GM23248 (cell line): ENCODE results near the gene COL4A5. TPM values are rescaled to one million over a fixed set of nuclear protein-coding genes. Genes with fewer than 3 reads are reported as not detected.

Experiments used
- DNase-seq: peaks from one replicate; pipeline ENCODE4 v3.0.0-alpha.2; 2015
- H2AFZ ChIP-seq: fragments of 200-600 bp; sonication (generic); 2 replicates; pipeline ENCODE4 v1.6.1; 2016; ENCODE audit warnings: antibody characterized with exemption
- H3F3A ChIP-seq: fragments of 200-600 bp; sonication (generic); 2 replicates; pipeline ENCODE4 v1.6.1; 2016; ENCODE audit warnings: mild to moderate bottlenecking, antibody characterized with exemption, mixed run types; ENCODE audit not compliant: insufficient read depth
- H3K27ac ChIP-seq: fragments of 200-600 bp; sonication (generic); 2 replicates; pipeline ENCODE4 v1.5.1; 2016; ENCODE audit warnings: mild to moderate bottlenecking
- H3K27me3 ChIP-seq: fragments of 200-600 bp; sonication (generic); replicated peaks from 2 replicates; pipeline ENCODE4 v1.6.1; 2016; ENCODE audit warnings: mild to moderate bottlenecking; ENCODE audit not compliant: insufficient read depth
- H3K36me3 ChIP-seq: fragments of 200-600 bp; sonication (generic); 2 replicates; pipeline ENCODE4 v1.6.1; 2016; ENCODE audit warnings: low read depth, mild to moderate bottlenecking
- H3K4me1 ChIP-seq: fragments of 200-600 bp; sonication (generic); 2 replicates; pipeline ENCODE4 v1.6.1; 2016; ENCODE audit warnings: mild to moderate bottlenecking; ENCODE audit not compliant: insufficient read depth
- H3K4me2 ChIP-seq: fragments of 200-600 bp; sonication (generic); one replicate; pipeline ENCODE4 v1.6.1; 2016; ENCODE audit warnings: mild to moderate bottlenecking; ENCODE audit not compliant: unreplicated experiment
- H3K4me3 ChIP-seq: fragments of 200-600 bp; sonication (generic); 2 replicates; pipeline ENCODE4 v1.5.1; 2016; ENCODE audit warnings: mild to moderate bottlenecking
- H3K79me2 ChIP-seq: fragments of 200-600 bp; sonication (generic); 2 replicates; pipeline ENCODE4 v1.6.1; 2016; ENCODE audit warnings: mild to moderate bottlenecking; ENCODE audit not compliant: insufficient read depth
- H3K9ac ChIP-seq: fragments of 200-600 bp; sonication (generic); 2 replicates; pipeline ENCODE4 v1.6.1; 2016; ENCODE audit warnings: mild to moderate bottlenecking
- H3K9me2 ChIP-seq: fragments of 200-600 bp; sonication (generic); 2 replicates; pipeline ENCODE4 v1.6.1; 2016; ENCODE audit warnings: mixed run types, mild to moderate bottlenecking, moderate library complexity; ENCODE audit not compliant: insufficient read depth
- H3K9me3 ChIP-seq: fragments of 200-600 bp; sonication (generic); one replicate; pipeline ENCODE4 v1.6.1; 2017; ENCODE audit warnings: low read depth
- H4K20me1 ChIP-seq: fragments of 200-600 bp; sonication (generic); 2 replicates; pipeline ENCODE4 v1.6.0; 2016; ENCODE audit not compliant: insufficient read depth
- EZH2 ChIP-seq: fragments of 200-600 bp; sonication (generic); IDR thresholded peaks from 2 replicates; pipeline ENCODE4 v1.6.1; 2018; ENCODE audit warnings: antibody characterized with exemption, mild to moderate bottlenecking; ENCODE audit not compliant: insufficient read depth, poor library complexity, severe bottlenecking
- EZH2phosphoT487 ChIP-seq: fragments of 200-600 bp; sonication (generic); IDR thresholded peaks from 2 replicates; pipeline ENCODE4 v1.6.1; 2018; ENCODE audit warnings: antibody characterized with exemption, moderate library complexity, mild to moderate bottlenecking, low read depth; ENCODE audit not compliant: insufficient read depth
- WGBS, 2 experiments: methylation state at CpG; one replicate each; pipeline ENCODE4 v1.1.6; 2015 to 2017; ENCODE audit warnings: low lambda C conversion rate in 2 of 2, low coverage in 1 of 2; ENCODE audit errors: missing lambda C conversion rate in 2 of 2; 5-methylcytosine and 5-hydroxymethylcytosine counted together
- in situ Hi-C: fragments of 300-500 bp; cut with MboI; formaldehyde crosslinking; loops from 2 replicates; pipeline ENCODE4 v1.15.0; 2020
- polyA plus RNA-seq: library from polyadenylated mRNA; unstranded; fragments of >200 nt; fragmentation: Nextera tagmentation; extraction: Ambion mirVana; gene quantifications from 2 replicates; pipeline ENCODE4 v1.2.1, GENCODE V29; 2016
- total RNA-seq: library from RNA; depleted of rRNA; stranded (reverse); fragments of >200 nt; shearing (Covaris generic); gene quantifications from 2 replicates; pipeline ENCODE4 v1.2.3, GENCODE V29; 2014

Gene COL4A5
- total and polyA plus RNA-seq, 2 experiments from 2014 or later = 5.3 to 14.4 TPM

DNA sequence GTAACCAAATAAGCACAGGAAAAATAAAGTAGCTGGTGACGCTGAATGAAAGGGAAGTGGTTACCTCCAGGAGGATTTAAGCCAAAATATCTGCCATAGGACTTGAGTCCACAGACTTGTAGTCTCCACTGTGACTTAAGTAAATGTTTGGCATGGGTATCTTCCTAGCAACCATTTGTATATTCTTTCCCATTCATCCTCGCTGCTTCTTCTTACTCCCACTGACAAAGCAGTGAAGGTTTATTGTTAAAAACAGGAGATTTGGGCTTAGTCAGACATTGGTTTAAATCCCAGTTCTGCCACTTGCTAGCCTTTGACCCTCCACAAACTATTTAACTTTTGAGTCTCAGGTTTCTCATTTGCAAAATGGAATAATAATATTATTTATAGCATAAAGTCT is 23.7 kb upstream of the COL4A5 start:
- Histone ChIP-seq H3K4me3 (no peak overlapping the region), H2AFZ (no peak overlapping the region), H3K9me3 (no peaks in the 10 kb centered on the region), H3F3A (no peaks in the 10 kb centered on the region), H3K4me2 (no peak overlapping the region), H3K36me3 (no peaks in the 10 kb centered on the region), H3K27me3 (no peaks in the 10 kb centered on the region), H3K4me1 (no peaks in the 10 kb centered on the region), H3K79me2 (no peaks in the 10 kb centered on the region), H3K27ac (no peak overlapping the region), H3K9me2 (no peaks in the 10 kb centered on the region), H4K20me1 (no peaks in the 10 kb centered on the region), H3K9ac (no peak overlapping the region)
- 84 to 87% methylated on average over 2 of the region's 2 CpGs for WGBS, 2 experiments
- TF ChIP-seq EZH2 (no peak), EZH2phosphoT487 (no peak)
- peak; percentile 2 for DNase-seq
- in situ Hi-C loops = no loop called here

DNA sequence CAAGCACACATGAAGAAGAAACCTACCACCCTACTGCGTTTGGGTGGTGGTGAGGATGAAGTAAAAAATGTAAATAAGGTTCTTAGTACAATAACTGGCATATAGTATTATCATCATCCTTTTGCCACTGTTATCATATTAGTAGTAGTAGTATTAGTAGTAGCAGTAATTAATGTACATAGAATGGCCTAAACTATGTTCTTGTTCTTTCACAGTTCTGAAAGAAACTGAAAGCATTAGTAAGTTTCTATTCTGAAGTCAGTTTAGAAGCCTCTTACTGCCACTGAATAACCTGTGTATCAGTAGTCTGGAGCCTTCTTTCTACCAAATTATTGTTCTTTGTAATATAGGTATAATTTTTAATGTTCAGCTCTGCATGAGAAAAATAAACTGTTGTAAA is 22.4 kb upstream of the COL4A5 start:
- Histone ChIP-seq H3K9me2 (no peaks in the 10 kb centered on the region), H3K27ac (no peak overlapping the region), H3K27me3 (no peaks in the 10 kb centered on the region), H4K20me1 (no peaks in the 10 kb centered on the region), H3K9me3 (no peaks in the 10 kb centered on the region), H3K4me2 (no peak overlapping the region), H3K36me3 (no peaks in the 10 kb centered on the region), H3K4me1 (no peaks in the 10 kb centered on the region), H3K79me2 (no peaks in the 10 kb centered on the region), H3F3A (no peaks in the 10 kb centered on the region), H2AFZ (no peak overlapping the region), H3K4me3 (no peak overlapping the region), H3K9ac (no peak overlapping the region)
- no peak for DNase-seq
- TF ChIP-seq EZH2 (no peak), EZH2phosphoT487 (no peak)
- in situ Hi-C loops = no loop called here
- WGBS, 2 experiments = 41 to 50% methylated on average over 1 of the region's 1 CpG

DNA sequence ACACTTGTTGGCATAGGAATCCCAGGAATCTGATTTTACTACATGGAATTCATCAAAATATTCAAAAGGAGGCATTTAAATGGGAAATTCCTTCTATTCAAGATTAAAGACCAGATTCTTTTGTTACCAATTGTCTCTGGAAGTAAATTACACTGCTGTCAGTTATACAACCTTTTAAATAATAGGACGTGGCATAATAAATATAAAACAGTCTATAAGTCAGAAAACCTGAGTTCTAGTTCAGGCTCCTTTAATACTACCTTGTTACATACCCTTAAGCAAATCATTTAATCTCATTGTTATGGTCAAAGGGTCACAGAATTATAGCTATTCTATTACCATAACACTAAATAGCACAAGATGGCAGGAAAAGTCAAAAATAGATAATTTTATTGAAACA is 20.2 kb upstream of the COL4A5 start:
- H3K9me2 ChIP-seq = no peaks in the 10 kb centered on the region
- no peaks in the 10 kb centered on the region for H3F3A ChIP-seq
- in situ Hi-C loops = no loop called here
- H4K20me1 ChIP-seq = no peaks in the 10 kb centered on the region
- no peaks in the 10 kb centered on the region for H3K27me3 ChIP-seq
- no peaks in the 10 kb centered on the region for H3K79me2 ChIP-seq
- no peaks in the 10 kb centered on the region for H3K9me3 ChIP-seq
- TF ChIP-seq EZH2 (no peak), EZH2phosphoT487 (no peak)
- H3K9ac ChIP-seq = no peak overlapping the region
- H3K27ac ChIP-seq = no peak overlapping the region
- no peaks in the 10 kb centered on the region for H3K36me3 ChIP-seq
- no peaks in the 10 kb centered on the region for H3K4me1 ChIP-seq
- no peak overlapping the region for H3K4me3 ChIP-seq
- H3K4me2 ChIP-seq = no peak overlapping the region
- WGBS, 2 experiments = 19 to 31% methylated on average over 1 of the region's 1 CpG
- no peak for DNase-seq
- no peak overlapping the region for H2AFZ ChIP-seq

DNA sequence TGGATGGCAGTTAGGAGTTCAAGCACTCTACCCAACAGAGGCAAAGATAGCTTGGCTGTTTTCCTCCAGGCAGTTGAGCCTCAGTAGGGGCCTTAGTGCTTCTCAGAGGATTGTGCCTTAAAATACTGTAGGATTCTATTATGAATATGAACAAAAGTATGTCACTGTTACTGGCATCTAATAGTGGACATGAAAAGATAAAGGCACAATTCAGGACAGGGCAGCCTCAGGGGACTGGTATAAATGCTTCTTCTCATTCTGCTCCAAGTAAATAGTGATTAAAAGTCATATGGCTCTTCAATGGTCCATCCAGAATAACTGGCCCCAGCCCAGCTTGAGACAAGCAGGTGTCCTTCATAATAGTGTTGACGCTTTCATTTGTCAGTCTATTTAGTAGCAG is 19.2 kb upstream of the COL4A5 start:
- H3K9me2 ChIP-seq = no peaks in the 10 kb centered on the region
- H2AFZ ChIP-seq = no peak overlapping the region
- H3F3A ChIP-seq = no peaks in the 10 kb centered on the region
- H3K4me2 ChIP-seq = no peak overlapping the region
- in situ Hi-C loops = no loop called here
- H3K36me3 ChIP-seq = no peaks in the 10 kb centered on the region
- H3K9me3 ChIP-seq = no peaks in the 10 kb centered on the region
- H3K9ac ChIP-seq = no peak overlapping the region
- H3K27ac ChIP-seq = no peak overlapping the region
- no peak overlapping the region for H3K4me3 ChIP-seq
- no peaks in the 10 kb centered on the region for H3K79me2 ChIP-seq
- no peaks in the 10 kb centered on the region for H3K4me1 ChIP-seq
- no peak for DNase-seq
- WGBS, 2 experiments = 87 to 93% methylated on average over 1 of the region's 1 CpG
- no peaks in the 10 kb centered on the region for H3K27me3 ChIP-seq
- TF ChIP-seq EZH2phosphoT487 (no peak), EZH2 (no peak)
- H4K20me1 ChIP-seq = no peaks in the 10 kb centered on the region

DNA sequence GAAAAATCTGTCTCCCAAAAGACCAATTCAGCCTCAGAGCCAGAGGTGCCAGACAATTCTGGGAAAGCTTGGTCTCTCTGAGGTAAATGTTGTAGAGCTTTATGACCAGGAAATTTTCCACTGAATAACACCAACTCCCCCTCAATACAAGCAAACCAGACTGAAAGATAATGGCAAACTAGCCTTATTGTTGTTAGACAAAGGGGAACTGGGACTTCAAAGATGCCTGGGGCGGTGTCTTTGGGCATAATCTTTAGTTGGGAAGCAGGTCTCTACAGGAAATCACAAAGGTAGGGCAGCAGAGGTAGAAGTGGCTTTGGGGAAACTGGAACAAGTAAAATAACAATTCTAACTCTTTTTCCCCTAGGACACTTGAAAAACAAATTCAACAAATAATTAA is 13.4 kb upstream of the COL4A5 start:
- Histone ChIP-seq H3K4me3 (no peak overlapping the region), H3F3A (no peaks in the 10 kb centered on the region), H3K4me1 (no peaks in the 10 kb centered on the region), H3K9me3 (no peaks in the 10 kb centered on the region), H3K9me2 (no peaks in the 10 kb centered on the region), H3K27ac (no peak overlapping the region), H3K27me3 (no peaks in the 10 kb centered on the region), H4K20me1 (no peaks in the 10 kb centered on the region), H2AFZ (no peak overlapping the region), H3K4me2 (no peak overlapping the region), H3K79me2 (no peaks in the 10 kb centered on the region), H3K36me3 (no peaks in the 10 kb centered on the region), H3K9ac (no peak overlapping the region)
- in situ Hi-C loops = no loop called here
- DNase-seq = no peak
- TF ChIP-seq EZH2 (no peak), EZH2phosphoT487 (no peak)
- 25 to 36% methylated on average over 1 of the region's 1 CpG for WGBS, 2 experiments
